ENCODE measurements around the gene TRAP1. TPM values are rescaled to one million over a fixed set of nuclear protein-coding genes. Genes with fewer than 3 reads are reported as not detected.

TRAP1 gene
- total and polyA plus RNA-seq, 2 experiments from 2014 or later, result 143 to 228 TPM

- Mint-ChIP-seq H3K4me3 (no peak overlapping the region), H3K4me1 (no peaks in the 10 kb centered on the region; the same call in 2 of the 3 replicates), H3K27me3 (ENCODE audit: insufficient read depth, low read depth, poor library complexity) (peaks cover 8% of the 10 kb centered on the region), H3K9me3 (no peaks in the 10 kb centered on the region), H3K27ac (no peak overlapping the region), H3K36me3 (ENCODE audit: low read depth) (peaks cover 23% of the 10 kb centered on the region; the same call in 2 of the 3 replicates)
- peaks cover 98% of the 10 kb centered on the region for H3K79me2 ChIP-seq (replicated peaks; ENCODE audit: insufficient read depth)
- H2AFZ ChIP-seq, result no peak overlapping the region
- ATAC-seq (no peak), DNase-seq (ENCODE audit: low spot score) (no peak)
- H4K20me1 ChIP-seq (replicated peaks; ENCODE audit: insufficient read depth), result peaks cover 37% of the 10 kb centered on the region
- no peaks in the 10 kb centered on the region for H3K27me3 ChIP-seq (ENCODE audit: insufficient read depth)
- no peaks in the 10 kb centered on the region for H3F3A ChIP-seq (replicated peaks; ENCODE audit: low read depth)
- H3K27ac ChIP-seq (ENCODE audit: low read depth), result no peak overlapping the region
- no peaks in the 10 kb centered on the region for H3K4me1 ChIP-seq (ENCODE audit: insufficient read depth)
- H3K4me2 ChIP-seq, result no peak overlapping the region
- no peaks in the 10 kb centered on the region for H3K9me2 ChIP-seq (ENCODE audit: insufficient read depth)
- H3K4me3 ChIP-seq, result no peak overlapping the region
- no peak for TF ChIP-seq ZNF114 (CRISPR knock-in tag; IDR thresholded peaks at IDR 0.05)
- TF ChIP-seq EZH2phosphoT487 (IDR thresholded peaks at IDR 0.05; ENCODE audit: unreplicated experiment), result no peak
- TF ChIP-seq POLR2AphosphoS5 (IDR thresholded peaks at IDR 0.05; ENCODE audit: low read depth), result no peak
- no peak for TF ChIP-seq CTCF (conservative IDR thresholded peaks at IDR 0.05; ENCODE audit: low read depth in 2 of 2)
- TF ChIP-seq EZH2 (IDR thresholded peaks at IDR 0.05; ENCODE audit: low read depth, unreplicated experiment), result no peak
- TF ChIP-seq REST (IDR thresholded peaks at IDR 0.05; ENCODE audit: unreplicated experiment), result no peak
- TF ChIP-seq ETS1 (IDR thresholded peaks at IDR 0.05), result no peak
- no peak for TF ChIP-seq STAT1 (IDR thresholded peaks at IDR 0.05; ENCODE audit: unreplicated experiment)
- no peak for TF ChIP-seq CREB1 (CRISPR knock-in tag; IDR thresholded peaks at IDR 0.05; ENCODE audit: low read depth)
- no peak for TF ChIP-seq JUNB (IDR thresholded peaks at IDR 0.05; ENCODE audit: unreplicated experiment)
- TF ChIP-seq ZNF462 (CRISPR knock-in tag; IDR thresholded peaks at IDR 0.05), result no peak
- TF ChIP-seq ZNF331 (CRISPR knock-in tag; IDR thresholded peaks at IDR 0.05; ENCODE audit: low read depth), result no peak
- no peaks in the 10 kb centered on the region; the same call in 1 of the 2 replicates for H3K36me3 ChIP-seq (ENCODE audit: insufficient read depth)
These were observed 15.8 kb downstream of the TRAP1 start for GRCh38 chr16:3701531-3701930.
